Muscle layer of duodenum (tissue), 2 donors: ENCODE measurements around the gene HOXD4.

Source experiments
- H3K27ac ChIP-seq: one replicate; pipeline ENCODE4 v1.7.0; 2013; ENCODE audit warnings: mild to moderate bottlenecking, low read length
- H3K27me3 ChIP-seq: one replicate; pipeline ENCODE4 v1.7.0; 2013; ENCODE audit warnings: low read depth, mild to moderate bottlenecking, control low read depth, low read length
- H3K36me3 ChIP-seq, 2 donors: one replicate each; pipeline ENCODE4 v1.7.0; 2013; ENCODE audit warnings: low read length in 2 of 2, control low read depth in 1 of 2, mild to moderate bottlenecking in 1 of 2; ENCODE audit not compliant: insufficient read depth in 2 of 2, control insufficient read depth in 1 of 2
- H3K4me1 ChIP-seq, 2 donors: one replicate each; pipeline ENCODE4 v1.7.0; 2013; ENCODE audit warnings: low read length in 2 of 2, mild to moderate bottlenecking in 2 of 2, control low read depth in 1 of 2, moderate library complexity in 1 of 2; ENCODE audit not compliant: insufficient read depth in 2 of 2, control insufficient read depth in 1 of 2
- H3K4me3 ChIP-seq, 2 donors: one replicate each; pipeline ENCODE4 v1.7.0; 2013; ENCODE audit warnings: low read length in 2 of 2, low read depth in 1 of 2, mild to moderate bottlenecking in 1 of 2
- H3K9me3 ChIP-seq, 2 donors: one replicate each; pipeline ENCODE4 v1.7.0; 2013; ENCODE audit warnings: low read length in 2 of 2, control low read depth in 1 of 2, mild to moderate bottlenecking in 1 of 2; ENCODE audit not compliant: control insufficient read depth in 1 of 2
- donor health status: healthy.

The HOXD4 gene

GRCh38 chr2:176151442-176152287, at the start of gene HOXD4:
TSS of gene HOXD4 (plus strand) at chr2:176151550. CDS start at chr2:176151634, 84 bp downstream.
- peak within 1 kb of the TSS in 1 of 2 donors; percentile 50 for H3K4me3 ChIP-seq
- peaks cover 67% of the 10 kb centered on the region for H3K27me3 ChIP-seq
- H3K36me3 ChIP-seq: no peaks in the 10 kb centered on the region
- H3K9me3 ChIP-seq: peaks cover 0 to 4% of the 10 kb centered on the region in 2 donors
- H3K27ac ChIP-seq: no peak within 1 kb of the TSS
- peaks cover 0 to 15% of the 10 kb centered on the region in 2 donors for H3K4me1 ChIP-seq

GRCh38 chr2:176101842-176102241, 49.5 kb upstream of the HOXD4 start:
- Histone ChIP-seq H3K4me1 (peaks cover 4 to 54% of the 10 kb centered on the region in 2 donors), H3K36me3 (no peaks in the 10 kb centered on the region), H3K27me3 (peaks cover 99% of the 10 kb centered on the region), H3K27ac (no peak overlapping the region), H3K9me3 (no peaks in the 10 kb centered on the region), H3K4me3 (no peak overlapping the region)

DNA sequence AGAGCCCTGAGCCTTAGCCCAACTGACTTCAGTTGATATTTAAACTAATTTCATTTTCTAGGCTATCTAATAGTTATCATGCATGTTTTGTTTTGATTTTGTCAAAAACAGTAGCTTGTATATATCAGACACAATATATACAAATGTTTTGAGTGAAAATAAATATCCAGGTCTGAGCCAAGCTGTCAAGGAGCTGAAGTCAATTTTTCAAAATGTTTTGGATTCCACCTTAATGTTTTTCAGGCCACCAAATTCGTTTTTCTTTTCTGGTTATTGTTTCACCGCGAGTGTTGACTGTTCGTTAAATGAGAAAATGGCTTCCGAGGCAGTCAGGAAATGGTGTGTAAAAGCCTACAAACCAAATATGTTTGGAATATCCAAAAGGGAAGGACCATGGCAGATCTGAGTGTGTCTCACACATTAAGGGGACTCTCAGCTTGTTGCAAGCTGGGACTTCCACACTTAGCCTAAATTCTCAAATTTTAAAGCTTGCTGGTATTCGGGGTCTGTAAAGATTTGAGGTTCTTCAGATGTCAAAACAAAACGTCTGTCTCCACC, 49.0 kb upstream of the HOXD4 start:
- Histone ChIP-seq H3K9me3 (no peaks in the 10 kb centered on the region), H3K4me1 (peaks cover 0 to 54% of the 10 kb centered on the region in 2 donors), H3K4me3 (no peak overlapping the region), H3K27me3 (peaks cover 98% of the 10 kb centered on the region), H3K36me3 (no peaks in the 10 kb centered on the region), H3K27ac (no peak overlapping the region)

GRCh38 chr2:176103194-176103593, 48.2 kb upstream of the HOXD4 start:
- Histone ChIP-seq H3K4me1 (peaks cover 0 to 50% of the 10 kb centered on the region in 2 donors), H3K9me3 (no peaks in the 10 kb centered on the region), H3K36me3 (no peaks in the 10 kb centered on the region), H3K27ac (no peak overlapping the region), H3K4me3 (no peak overlapping the region), H3K27me3 (peaks cover 92% of the 10 kb centered on the region)

GRCh38 chr2:176103742-176104315, 47.5 kb upstream of the HOXD4 start:
- Histone ChIP-seq H3K36me3 (no peaks in the 10 kb centered on the region), H3K4me1 (peaks cover 0 to 49% of the 10 kb centered on the region in 2 donors), H3K27me3 (peaks cover 89% of the 10 kb centered on the region), H3K4me3 (no peak overlapping the region), H3K9me3 (no peaks in the 10 kb centered on the region), H3K27ac (no peak overlapping the region)

DNA sequence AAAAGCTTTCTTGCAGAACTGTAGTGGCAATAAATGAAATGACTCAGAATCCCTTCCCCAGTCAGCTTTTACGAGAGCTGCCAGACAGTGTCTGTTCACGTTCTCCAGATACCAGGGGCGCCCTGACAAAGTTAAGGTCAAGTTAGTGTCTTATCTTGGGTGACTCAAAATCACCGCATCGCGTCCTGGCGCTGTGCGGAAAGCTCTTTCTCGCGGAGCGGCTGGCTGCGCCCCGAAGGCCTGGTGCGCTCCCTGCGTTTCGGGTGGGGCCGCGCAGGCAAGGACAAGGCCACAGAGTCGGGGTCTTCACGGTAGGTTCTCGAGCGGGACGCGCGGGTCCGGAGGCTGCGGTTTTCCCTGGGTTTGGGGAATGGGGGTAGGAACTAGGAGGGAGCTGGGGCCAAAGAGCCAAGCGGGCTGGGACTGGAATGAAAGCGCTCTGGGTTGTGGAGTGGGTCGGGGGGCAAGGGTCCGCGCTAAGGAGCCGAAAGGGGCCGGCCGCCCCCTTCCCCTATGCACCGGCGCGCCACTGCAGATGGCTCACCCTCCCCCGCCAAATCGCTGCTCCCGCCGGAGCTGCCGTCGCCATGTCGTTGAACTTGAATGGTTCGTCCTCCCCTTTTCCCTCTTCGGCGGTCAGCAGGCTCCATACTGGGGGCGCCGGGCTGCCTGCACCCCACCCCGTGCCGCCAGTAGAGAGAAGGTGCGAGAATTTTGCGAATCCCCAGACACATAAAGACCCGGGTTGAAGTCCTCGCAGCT, 46.9 kb upstream of the HOXD4 start:
- Histone ChIP-seq H3K27me3 (peaks cover 89% of the 10 kb centered on the region), H3K9me3 (no peaks in the 10 kb centered on the region), H3K36me3 (no peaks in the 10 kb centered on the region), H3K27ac (no peak overlapping the region), H3K4me1 (peaks cover 0 to 49% of the 10 kb centered on the region in 2 donors), H3K4me3 (no peak overlapping the region)

DNA sequence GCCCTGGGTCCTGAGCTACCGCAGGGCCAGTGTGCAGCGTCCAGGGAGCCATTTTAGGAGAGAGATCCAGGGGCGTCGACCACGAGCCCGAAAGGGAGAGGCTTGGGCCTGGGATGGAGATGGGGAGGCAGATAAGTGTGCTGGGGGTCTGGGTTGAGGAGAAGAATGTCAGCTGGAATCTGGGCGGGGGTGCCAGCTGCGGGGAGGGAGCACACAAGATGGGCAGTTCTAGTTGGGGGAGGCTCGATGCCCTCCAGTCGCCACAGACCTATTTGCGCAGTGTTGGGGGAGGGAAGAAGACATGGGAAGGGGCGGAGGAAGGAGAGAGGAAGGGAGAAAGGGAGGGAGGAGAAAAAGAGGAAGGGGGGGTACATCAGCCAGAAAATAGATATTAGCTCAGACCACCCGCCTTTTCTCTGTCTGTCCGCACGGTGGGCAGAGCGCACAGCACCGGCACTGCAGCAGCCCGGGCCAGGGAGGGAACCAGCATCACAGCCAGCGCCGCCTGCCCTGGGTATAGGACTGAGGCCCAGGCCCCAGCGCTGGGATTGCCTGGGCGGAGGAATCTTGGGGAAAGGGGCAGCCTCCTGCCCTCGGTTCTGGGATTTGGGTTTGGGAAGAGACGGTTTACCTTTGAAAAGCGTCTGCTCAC, 46.1 kb upstream of the HOXD4 start:
- H3K4me1 ChIP-seq: peaks cover 0 to 42% of the 10 kb centered on the region in 2 donors
- H3K36me3 ChIP-seq: no peaks in the 10 kb centered on the region
- no peak overlapping the region for H3K4me3 ChIP-seq
- H3K9me3 ChIP-seq: peaks cover 0 to 2% of the 10 kb centered on the region in 2 donors
- peaks cover 89% of the 10 kb centered on the region for H3K27me3 ChIP-seq
- H3K27ac ChIP-seq: no peak overlapping the region

GRCh38 chr2:176105730-176106580, 45.4 kb upstream of the HOXD4 start:
- Histone ChIP-seq H3K9me3 (peaks cover 0 to 9% of the 10 kb centered on the region in 2 donors), H3K4me1 (peaks cover 0 to 40% of the 10 kb centered on the region in 2 donors), H3K27me3 (peaks cover 89% of the 10 kb centered on the region), H3K27ac (no peak overlapping the region), H3K4me3 (no peak overlapping the region), H3K36me3 (no peaks in the 10 kb centered on the region)

DNA sequence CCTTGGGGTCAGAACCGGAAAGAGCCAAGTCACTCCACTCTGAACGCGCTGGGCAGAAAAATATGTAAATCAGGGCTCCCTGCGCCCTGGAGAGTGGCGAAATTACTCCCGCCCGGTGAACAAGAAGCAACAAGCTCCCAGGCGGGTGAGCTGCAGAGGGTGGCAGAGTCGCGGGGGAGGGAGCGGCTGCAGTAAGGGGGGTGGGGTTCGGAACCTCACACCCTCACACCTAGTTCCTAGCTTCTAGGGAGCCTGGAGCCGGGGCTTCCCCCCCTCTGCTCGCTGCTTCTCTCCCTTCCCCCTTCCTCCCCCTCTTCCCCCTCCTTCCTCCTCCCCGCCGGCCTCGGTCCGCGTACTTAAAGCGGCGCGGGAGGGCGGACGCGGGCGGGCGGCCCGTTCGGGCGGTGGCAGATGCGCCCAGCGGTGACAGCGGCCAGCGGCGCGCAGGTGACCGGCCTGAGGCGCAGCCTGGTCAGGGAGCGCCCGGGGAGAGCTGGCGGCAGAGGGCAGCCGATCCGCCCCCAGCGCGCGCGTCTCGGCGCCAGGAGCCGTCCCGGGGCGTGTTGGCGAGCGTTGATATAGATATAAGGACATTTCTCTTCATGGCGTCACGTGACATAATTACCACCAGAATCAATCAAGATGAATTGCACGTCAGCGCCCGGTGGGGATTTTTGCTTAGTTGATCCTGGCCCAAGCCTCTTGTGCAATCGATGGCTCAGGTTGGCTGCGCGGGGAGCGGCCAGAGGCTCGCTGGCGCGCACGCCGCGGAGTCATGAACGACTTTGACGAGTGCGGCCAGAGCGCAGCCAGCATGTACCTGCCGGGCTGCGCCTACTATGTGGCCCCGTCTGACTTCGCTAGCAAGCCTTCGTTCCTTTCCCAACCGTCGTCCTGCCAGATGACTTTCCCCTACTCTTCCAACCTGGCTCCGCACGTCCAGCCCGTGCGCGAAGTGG, 44.5 kb upstream of the HOXD4 start, which contains the start of gene HOXD11:
Gene HOXD11 (plus strand): TSS at position 700 of the 959 bp plus-strand sequence. CDS start 76 bp downstream, at position 776.
- Histone ChIP-seq H3K27ac (no peak within 1 kb of the TSS), H3K36me3 (no peaks in the 10 kb centered on the region), H3K27me3 (peaks cover 89% of the 10 kb centered on the region), H3K4me3 (peak within 1 kb of the TSS in 1 of 2 donors; percentile 58), H3K4me1 (peaks cover 0 to 47% of the 10 kb centered on the region in 2 donors), H3K9me3 (peaks cover 0 to 10% of the 10 kb centered on the region in 2 donors)
